Right lobe of liver (tissue), 4 donors: ENCODE data around the gene ACTG1.

Experiments used
- POLR2A ChIP-seq: fragments of 450-650 bp; IDR thresholded peaks from one replicate; pipeline ENCODE4 v1.6.1; 2017; ENCODE audit warnings: antibody characterized with exemption, mild to moderate bottlenecking
- TF ChIP-seq, protein P1 (sequence below), 4 donors: fragments of 200-600 bp in 3 of 4; fragments of 450-650 bp in 1 of 4; IDR thresholded peaks; one replicate each; pipeline versions ENCODE4 v1.5.1 to v1.8.0; 2016 to 2022; ENCODE audit warnings: antibody characterized with exemption in 4 of 4, mild to moderate bottlenecking in 2 of 4
- donor health status: DM: no; HTN: no; CAD: no.
- donor health status: DM: no; HTN: no; CAD: no.
- donor health status: DM: no; HTN: yes; CAD: no.

DNA sequence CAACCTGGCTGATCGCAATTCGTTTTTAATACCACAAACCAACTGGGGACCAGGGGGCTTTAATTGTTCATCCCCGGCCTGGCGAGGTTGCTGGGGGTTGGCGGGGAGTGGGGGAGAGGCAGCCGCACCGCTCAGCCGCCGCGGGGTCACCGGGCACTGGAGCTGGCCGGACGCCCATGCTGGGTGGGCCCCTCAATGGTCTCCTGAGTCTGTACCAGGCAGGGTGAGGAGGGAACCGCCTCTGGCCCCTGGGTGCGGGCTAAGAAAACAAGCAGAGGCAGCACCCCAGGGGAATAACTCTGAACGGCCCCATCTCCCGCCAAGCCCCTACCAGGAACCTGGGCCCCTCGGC is 43.9 kb downstream of the ACTG1 start:
- TF ChIP-seq POLR2A: no peak
- TF ChIP-seq, protein P1, sequence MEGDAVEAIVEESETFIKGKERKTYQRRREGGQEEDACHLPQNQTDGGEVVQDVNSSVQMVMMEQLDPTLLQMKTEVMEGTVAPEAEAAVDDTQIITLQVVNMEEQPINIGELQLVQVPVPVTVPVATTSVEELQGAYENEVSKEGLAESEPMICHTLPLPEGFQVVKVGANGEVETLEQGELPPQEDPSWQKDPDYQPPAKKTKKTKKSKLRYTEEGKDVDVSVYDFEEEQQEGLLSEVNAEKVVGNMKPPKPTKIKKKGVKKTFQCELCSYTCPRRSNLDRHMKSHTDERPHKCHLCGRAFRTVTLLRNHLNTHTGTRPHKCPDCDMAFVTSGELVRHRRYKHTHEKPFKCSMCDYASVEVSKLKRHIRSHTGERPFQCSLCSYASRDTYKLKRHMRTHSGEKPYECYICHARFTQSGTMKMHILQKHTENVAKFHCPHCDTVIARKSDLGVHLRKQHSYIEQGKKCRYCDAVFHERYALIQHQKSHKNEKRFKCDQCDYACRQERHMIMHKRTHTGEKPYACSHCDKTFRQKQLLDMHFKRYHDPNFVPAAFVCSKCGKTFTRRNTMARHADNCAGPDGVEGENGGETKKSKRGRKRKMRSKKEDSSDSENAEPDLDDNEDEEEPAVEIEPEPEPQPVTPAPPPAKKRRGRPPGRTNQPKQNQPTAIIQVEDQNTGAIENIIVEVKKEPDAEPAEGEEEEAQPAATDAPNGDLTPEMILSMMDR (IDR thresholded peaks at IDR 0.05): no peak
